ENCODE data around the gene PCDHGA12. TPM values are rescaled to one million over a fixed set of nuclear protein-coding genes. Genes with fewer than 3 reads are reported as not detected.
A peak's percentile ranks its signal among the peaks of the same experiment; 100 is the strongest.
"Not testable (repeated sequence)": the region's sequence is repeated elsewhere in the genome, so short reads cannot be mapped to it uniquely, and the experiment has no call there.

Gene PCDHGA12
- total RNA-seq, 1 donor from 2014 or later: 2.9 TPM

- H3K4me3 Mint-ChIP-seq (ENCODE audit: low read depth): no peak overlapping the region
- no peak for TF ChIP-seq CTCF (IDR thresholded peaks at IDR 0.05; ENCODE audit: unreplicated experiment)
- peak overlapping the region; percentile 33 for H3K27ac Mint-ChIP-seq
- no peaks in the 10 kb centered on the region for H3K4me1 Mint-ChIP-seq (ENCODE audit: low read depth)
- peaks cover 50% of the 10 kb centered on the region for H3K36me3 Mint-ChIP-seq (ENCODE audit: insufficient read depth)
- H3K27me3 Mint-ChIP-seq: no peaks in the 10 kb centered on the region
- H3K9me3 Mint-ChIP-seq (ENCODE audit: low read depth): peaks cover 52% of the 10 kb centered on the region
- no peak for DNase-seq (ENCODE audit: low spot score, unreplicated experiment)
Measured at GRCh38 chr5:141393267-141393666, 37.0 kb upstream of the PCDHGA12 start.

GRCh38 chr5:141394401-141395187 lies 35.7 kb upstream of the PCDHGA12 start:
- H3K27me3 Mint-ChIP-seq; H3K4me1 Mint-ChIP-seq (ENCODE audit: low read depth); H3K4me3 Mint-ChIP-seq (ENCODE audit: low read depth); DNase-seq (ENCODE audit: low spot score, unreplicated experiment): not testable (repeated sequence)
- H3K36me3 Mint-ChIP-seq (ENCODE audit: insufficient read depth): peaks cover 52% of the 10 kb centered on the region
- peak overlapping the region; percentile 41 for H3K27ac Mint-ChIP-seq
- peaks cover 50% of the 10 kb centered on the region for H3K9me3 Mint-ChIP-seq (ENCODE audit: low read depth)

- peaks cover 43% of the 10 kb centered on the region for H3K36me3 Mint-ChIP-seq (ENCODE audit: insufficient read depth)
Measured at GRCh38 chr5:141397756-141398551, 32.4 kb upstream of the PCDHGA12 start, which contains the start of gene PCDHGB5. Gene PCDHGB5 (plus strand): TSS chr5:141397947. CDS start chr5:141398128, 181 bp downstream.

GRCh38 chr5:141398608-141399007 lies 31.7 kb upstream of the PCDHGA12 start:
- no peaks in the 10 kb centered on the region for H3K4me1 Mint-ChIP-seq (ENCODE audit: low read depth)
- H3K36me3 Mint-ChIP-seq (ENCODE audit: insufficient read depth): peaks cover 42% of the 10 kb centered on the region
- H3K4me3 Mint-ChIP-seq (ENCODE audit: low read depth): no peak overlapping the region
- TF ChIP-seq CTCF (IDR thresholded peaks at IDR 0.05; ENCODE audit: unreplicated experiment): no peak
- H3K27ac Mint-ChIP-seq: no peak overlapping the region
- no peak for DNase-seq (ENCODE audit: low spot score, unreplicated experiment)
- H3K27me3 Mint-ChIP-seq: no peaks in the 10 kb centered on the region
- peaks cover 46% of the 10 kb centered on the region for H3K9me3 Mint-ChIP-seq (ENCODE audit: low read depth)

More at GRCh38 chr5:141397756-141398551, 32.4 kb upstream of the PCDHGA12 start, which contains the start of gene PCDHGB5:
- not testable (repeated sequence) for H3K4me1 Mint-ChIP-seq (ENCODE audit: low read depth); H3K4me3 Mint-ChIP-seq (ENCODE audit: low read depth); DNase-seq (ENCODE audit: low spot score, unreplicated experiment); H3K27me3 Mint-ChIP-seq; H3K27ac Mint-ChIP-seq
- peaks cover 45% of the 10 kb centered on the region for H3K9me3 Mint-ChIP-seq (ENCODE audit: low read depth)

- Mint-ChIP-seq H3K27me3 (no peaks in the 10 kb centered on the region), H3K4me3 (ENCODE audit: low read depth) (peak overlapping the region; percentile 37), H3K4me1 (ENCODE audit: low read depth) (no peaks in the 10 kb centered on the region), H3K27ac (peak overlapping the region; percentile 79), H3K9me3 (ENCODE audit: low read depth) (peaks cover 48% of the 10 kb centered on the region), H3K36me3 (ENCODE audit: insufficient read depth) (peaks cover 41% of the 10 kb centered on the region)
- no peak for DNase-seq (ENCODE audit: low spot score, unreplicated experiment)
- no peak for TF ChIP-seq CTCF (IDR thresholded peaks at IDR 0.05; ENCODE audit: unreplicated experiment)
Measured at GRCh38 chr5:141399555-141400258, 30.6 kb upstream of the PCDHGA12 start.

Measured in progenitor cell of endocrine pancreas (in vitro differentiated cells).